ENCODE measurements around the gene HBP1.
"Not testable (repeated sequence)": the region's sequence is repeated elsewhere in the genome, so short reads cannot be mapped to it uniquely, and the experiment has no call there.

GRCh38 chr7:107220806-107221205, 52.0 kb downstream of the HBP1 start:
- not testable (repeated sequence) for TF ChIP-seq CTCF (conservative IDR thresholded peaks at IDR 0.05; ENCODE audit: low read length); EZH2phosphoT487 (IDR thresholded peaks at IDR 0.05; ENCODE audit: borderline replicate concordance, low read depth, low read length)

All from OCI-LY7 (cell line).